ENCODE results near the gene TMEM170B.
"Not testable (repeated sequence)": the region's sequence is repeated elsewhere in the genome, so short reads cannot be mapped to it uniquely, and the experiment has no call there.

TMEM170B gene

GRCh38 chr6:11532097-11532496, 5.5 kb upstream of the TMEM170B start:
- DNase-seq, result no peak

- DNase-seq, result no peak
Measured at GRCh38 chr6:11534561-11534960, 3.0 kb upstream of the TMEM170B start.

- peak; percentile 4 for DNase-seq
Measured at GRCh38 chr6:11535801-11536230, 1.7 kb upstream of the TMEM170B start.

DNA sequence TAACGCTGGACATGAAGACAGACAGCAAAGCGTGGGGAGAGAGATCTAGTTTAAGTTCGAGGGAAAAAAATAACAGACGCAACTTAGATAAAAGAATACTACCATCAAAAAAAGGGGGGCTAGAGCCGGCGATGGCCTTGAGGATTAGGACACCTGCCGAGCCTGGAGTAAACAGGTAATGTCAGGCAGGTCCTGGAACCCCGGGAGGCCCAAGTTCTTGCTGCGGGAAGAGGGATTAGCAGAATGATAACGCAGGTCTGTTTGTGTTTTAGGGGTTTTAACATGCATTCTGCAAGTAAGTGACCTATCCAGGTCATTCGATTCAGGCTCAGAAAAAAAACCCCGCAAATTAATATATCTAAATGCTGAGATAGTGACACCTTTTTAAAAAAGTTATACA, 754 bp upstream of the TMEM170B start:
- DNase-seq, result peak; percentile 6

DNA sequence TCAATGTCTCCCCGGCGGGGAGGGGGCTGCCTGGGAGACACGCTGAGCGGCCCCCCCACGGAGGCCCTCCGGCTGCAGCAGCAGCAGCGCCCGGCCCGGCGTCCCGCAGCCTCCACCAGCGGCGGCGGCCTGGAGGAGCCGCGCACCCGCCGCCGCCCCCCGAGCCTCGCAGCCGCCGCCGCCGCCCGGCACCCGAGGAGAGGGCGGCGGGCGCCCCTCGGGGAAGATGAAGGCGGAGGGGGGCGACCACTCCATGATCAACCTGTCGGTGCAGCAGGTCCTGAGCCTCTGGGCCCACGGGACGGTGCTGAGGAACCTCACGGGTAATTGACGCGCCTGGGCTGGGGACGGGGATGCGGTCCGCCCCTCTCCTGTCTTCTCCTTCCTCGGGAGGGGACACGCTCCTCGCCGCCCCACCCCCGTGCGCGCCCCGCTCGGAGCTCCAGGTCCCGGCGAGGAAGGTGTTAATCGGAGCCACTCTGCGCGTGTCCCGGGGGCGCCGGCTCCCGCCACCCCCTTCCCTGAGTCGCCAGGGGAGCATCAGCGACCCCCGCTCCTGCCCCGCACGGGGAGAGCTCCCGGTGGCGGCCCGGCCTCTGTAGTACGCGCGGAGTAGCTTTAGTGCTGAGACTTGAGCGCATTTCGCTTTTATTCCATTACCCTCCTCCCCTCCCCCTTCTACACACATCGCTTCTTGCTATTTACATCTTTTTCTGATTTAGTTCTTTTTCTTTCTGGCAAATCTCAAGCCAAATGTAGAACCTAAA, 686 bp downstream of the TMEM170B start:
- peak; percentile 47 for DNase-seq

DNA sequence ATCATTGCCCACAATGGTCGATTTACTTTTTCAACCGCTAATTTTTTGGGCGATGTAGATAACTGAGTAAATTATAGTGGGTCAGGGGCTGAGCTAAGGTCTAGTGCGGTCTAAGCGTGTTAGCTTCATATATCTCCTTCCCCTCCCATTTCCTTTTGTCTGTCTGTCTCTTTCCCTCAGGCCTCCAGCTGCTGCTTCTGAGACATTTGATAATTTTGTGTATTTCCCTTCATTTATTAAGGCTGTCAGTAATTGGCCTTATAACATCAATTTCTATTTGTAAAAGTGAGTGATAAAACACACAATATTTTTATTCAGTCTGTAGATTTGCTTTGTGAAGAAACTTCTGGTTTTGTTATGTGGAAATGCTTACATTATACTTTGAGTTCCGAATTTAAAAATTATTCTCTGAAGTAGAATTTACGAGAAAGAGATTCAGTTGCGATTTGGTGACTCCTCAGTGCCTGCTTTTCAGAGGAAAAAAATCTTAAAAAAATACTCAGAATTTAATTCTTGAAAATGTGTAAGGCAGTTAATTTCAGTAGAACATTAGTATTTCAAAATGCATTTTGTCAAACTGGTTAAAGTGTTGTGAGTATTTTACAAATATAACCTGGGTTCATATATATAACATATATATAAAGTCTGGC, 1.4 kb downstream of the TMEM170B start:
- no peak for DNase-seq

- no peak for DNase-seq
Measured at GRCh38 chr6:11542863-11543262, 5.3 kb downstream of the TMEM170B start.

GRCh38 chr6:11543919-11544518, 6.5 kb downstream of the TMEM170B start:
- no peak for DNase-seq

DNA sequence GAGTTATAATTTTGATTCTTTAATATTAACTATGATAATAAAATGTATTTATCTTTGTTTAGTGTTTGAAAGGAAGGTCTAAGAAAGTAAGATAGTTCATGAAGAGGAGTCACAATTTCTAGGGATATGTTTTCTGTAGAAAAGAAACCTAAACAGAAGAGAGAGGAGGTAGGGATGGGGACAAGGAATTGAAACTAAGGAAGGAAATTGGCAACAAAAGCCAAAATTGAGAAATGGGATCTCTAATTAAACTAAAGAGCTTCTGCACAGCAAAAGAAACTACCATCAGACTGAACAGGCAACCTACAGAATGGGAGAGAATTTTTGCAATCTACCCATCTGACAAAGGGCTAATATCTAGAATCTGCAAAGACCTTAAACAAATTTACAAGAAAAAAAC, 10.3 kb downstream of the TMEM170B start:
- not testable (repeated sequence) for DNase-seq

DNA sequence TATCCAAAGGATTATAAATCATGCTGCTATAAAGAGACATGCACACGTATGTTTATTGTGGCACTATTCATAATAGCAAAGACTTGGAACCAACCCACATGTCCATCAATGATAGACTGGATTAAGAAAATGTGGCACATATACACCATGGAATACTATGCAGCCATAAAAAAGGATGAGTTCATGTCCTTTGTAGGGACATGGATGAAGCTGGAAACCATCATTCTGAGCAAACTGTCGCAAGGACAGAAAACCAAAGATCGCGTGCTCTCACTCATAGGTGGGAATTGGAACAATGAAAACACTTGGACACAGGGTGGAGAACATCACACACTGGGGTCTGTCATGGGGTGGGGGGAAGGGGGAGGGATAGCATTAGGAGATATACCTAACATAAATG, 11.0 kb downstream of the TMEM170B start:
- DNase-seq, result not testable (repeated sequence)

DNA sequence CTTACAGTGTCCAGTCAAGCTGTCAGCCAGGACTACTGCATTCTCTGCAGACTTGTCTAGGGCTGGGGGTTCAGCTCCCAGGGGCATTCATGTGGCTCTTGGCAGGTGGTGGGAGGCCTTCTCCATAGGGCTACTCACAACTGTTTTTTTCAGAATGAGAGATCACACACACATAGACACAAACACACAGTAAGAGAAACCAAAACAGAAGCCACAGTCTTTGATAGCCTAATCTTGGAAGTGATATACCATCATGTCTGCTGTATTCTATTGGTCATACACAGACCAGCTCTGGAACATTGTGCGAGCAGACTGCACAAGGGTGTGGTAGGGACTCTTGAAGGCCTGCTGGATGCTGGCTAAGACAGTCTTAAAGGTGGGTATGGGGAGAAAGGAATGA, 13.5 kb downstream of the TMEM170B start:
- DNase-seq, result no peak

GRCh38 chr6:11552442-11552841, 14.9 kb downstream of the TMEM170B start:
- no peak for DNase-seq

- DNase-seq, result no peak
Measured at GRCh38 chr6:11553824-11554223, 16.3 kb downstream of the TMEM170B start.

DNA sequence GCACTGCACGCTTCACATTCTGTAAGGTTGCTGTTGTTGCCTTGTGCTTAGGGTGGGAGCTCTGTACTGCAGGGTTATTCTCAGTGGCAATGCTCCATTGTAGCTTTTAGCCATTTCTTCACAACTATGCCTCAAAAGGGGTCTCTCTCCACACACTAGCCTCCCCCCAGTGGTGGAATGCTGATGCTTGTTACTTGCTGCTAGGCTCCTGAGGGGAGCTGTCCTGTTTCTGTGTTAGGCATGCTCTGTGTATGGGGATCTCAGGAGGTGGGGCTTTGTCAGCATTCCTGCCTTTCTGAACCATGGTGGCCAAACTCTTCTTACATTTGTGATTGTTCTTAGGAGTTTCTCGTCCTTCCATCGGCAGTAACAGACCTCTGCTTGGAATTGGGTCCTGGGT, 18.8 kb downstream of the TMEM170B start:
- DNase-seq, result no peak

- DNase-seq, result no peak
Measured at GRCh38 chr6:11563793-11564192, 26.2 kb downstream of the TMEM170B start.

GRCh38 chr6:11566609-11567008, 29.1 kb downstream of the TMEM170B start:
- DNase-seq, result no peak

GRCh38 chr6:11571073-11571472, 33.5 kb downstream of the TMEM170B start:
- no peak for DNase-seq

DNA sequence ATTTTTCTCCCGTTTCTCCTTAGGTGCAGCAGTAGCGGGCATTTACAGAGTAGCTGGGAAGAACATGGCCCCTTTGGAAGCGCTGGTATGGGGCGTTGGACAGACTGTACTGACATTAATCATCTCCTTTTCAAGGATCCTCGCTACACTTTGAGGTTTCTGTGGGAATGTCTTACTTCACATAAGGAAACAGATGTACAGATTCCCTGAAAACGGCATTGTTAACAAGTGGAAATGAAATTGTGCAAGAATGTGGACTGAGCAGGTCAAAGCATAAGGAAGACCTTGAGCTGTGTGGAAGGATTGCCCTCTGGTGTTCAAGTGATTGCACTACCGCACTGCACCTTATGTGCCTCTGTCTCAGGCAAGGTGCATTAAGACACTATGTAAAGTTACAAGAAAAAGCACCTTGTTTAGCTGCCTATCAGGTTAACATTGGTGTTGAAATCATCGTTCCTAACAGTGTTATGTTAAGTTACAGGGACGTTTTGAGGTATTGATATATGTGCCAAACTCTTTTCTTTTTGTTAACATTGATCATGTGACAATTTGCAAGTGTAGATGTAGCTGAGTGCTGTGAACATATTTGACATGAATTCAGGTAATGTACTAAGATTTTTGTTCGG, 38.0 kb downstream of the TMEM170B start:
- peak; percentile 51 for DNase-seq

GRCh38 chr6:11580686-11581405, 43.3 kb downstream of the TMEM170B start:
- DNase-seq, result no peak

DNA sequence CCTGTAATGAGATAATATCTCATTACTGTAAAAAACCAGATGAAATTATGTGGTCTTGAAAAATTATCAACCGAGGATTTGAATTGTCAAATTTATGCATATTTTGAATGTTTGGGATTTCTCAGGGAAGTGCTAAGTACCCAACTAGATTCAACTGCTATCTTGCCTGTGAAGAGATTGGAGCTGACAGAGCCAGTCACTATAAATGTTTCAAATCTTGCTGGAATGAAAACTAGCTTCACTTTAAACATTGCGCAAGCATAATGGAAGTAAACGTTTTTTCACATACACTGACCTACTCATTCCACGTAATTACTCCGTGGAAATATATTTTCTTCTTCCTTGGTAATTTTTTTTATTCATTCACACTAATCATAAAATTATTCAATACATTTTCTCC, 46.7 kb downstream of the TMEM170B start:
- DNase-seq, result no peak

GRCh38 chr6:11585426-11586016, 48.0 kb downstream of the TMEM170B start:
- DNase-seq, result no peak

DNA sequence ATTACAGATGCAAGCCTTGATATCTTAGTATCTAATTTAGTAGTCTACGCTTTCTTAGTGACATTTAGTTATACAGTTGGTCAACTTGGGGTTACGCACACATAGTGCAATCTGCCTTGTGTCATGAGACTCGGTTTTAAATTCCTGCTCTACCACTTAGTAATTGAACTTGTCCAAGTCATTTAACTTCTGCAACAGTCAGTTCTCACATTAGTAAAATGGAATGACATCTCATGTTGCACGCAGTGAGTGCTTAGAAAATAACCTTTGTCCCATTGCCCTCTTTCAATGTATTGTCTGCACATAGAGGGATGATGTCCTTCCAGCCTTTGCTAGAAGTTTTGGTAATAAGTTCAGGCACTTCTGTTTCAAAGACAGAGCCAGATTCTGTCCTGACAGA, 48.6 kb downstream of the TMEM170B start:
- no peak for DNase-seq

GRCh38 chr6:11586536-11586935, 49.0 kb downstream of the TMEM170B start:
- DNase-seq, result no peak
